ENCODE data around the gene ITGB7. TPM values are rescaled to one million over a fixed set of nuclear protein-coding genes. Genes with fewer than 3 reads are reported as not detected.

ITGB7 gene
- total RNA-seq, 4 donors from 2014 or later = 2.9 to 29.1 (median 6.8) TPM

DNA sequence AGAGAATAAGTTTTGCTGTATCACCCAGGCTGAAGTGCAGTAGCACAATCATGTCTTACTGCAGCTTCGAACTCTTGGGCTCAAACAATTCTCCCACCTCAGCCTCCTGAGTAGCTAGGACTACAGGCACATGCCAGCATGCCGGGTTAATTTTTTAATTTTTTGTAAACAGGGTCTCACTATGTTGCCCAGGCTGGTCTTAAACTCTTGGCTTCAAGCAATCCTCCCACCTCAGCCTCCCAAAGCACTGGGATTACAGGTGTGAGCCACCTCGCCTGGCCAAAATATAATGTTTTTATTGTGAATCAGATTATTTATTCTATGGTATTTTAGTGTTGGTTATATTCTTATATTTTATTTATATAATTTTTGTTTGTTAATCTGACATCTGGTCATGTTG, 30.3 kb downstream of the ITGB7 start:
- H3K9me3 ChIP-seq = no peaks in the 10 kb centered on the region
- H3K4me3 ChIP-seq = no peak overlapping the region
- H3K36me3 ChIP-seq = peaks cover 1% of the 10 kb centered on the region
- DNase-seq (ENCODE audit: low spot score in 2 of 2) = peak in 1 of 2 donors; percentile 1
- TF ChIP-seq POLR2AphosphoS5 (IDR thresholded peaks at IDR 0.05) (no peak), EP300 (IDR thresholded peaks at IDR 0.05) (no peak), POLR2A (IDR thresholded peaks at IDR 0.05) (no peak)
- TF ChIP-seq, protein P1, sequence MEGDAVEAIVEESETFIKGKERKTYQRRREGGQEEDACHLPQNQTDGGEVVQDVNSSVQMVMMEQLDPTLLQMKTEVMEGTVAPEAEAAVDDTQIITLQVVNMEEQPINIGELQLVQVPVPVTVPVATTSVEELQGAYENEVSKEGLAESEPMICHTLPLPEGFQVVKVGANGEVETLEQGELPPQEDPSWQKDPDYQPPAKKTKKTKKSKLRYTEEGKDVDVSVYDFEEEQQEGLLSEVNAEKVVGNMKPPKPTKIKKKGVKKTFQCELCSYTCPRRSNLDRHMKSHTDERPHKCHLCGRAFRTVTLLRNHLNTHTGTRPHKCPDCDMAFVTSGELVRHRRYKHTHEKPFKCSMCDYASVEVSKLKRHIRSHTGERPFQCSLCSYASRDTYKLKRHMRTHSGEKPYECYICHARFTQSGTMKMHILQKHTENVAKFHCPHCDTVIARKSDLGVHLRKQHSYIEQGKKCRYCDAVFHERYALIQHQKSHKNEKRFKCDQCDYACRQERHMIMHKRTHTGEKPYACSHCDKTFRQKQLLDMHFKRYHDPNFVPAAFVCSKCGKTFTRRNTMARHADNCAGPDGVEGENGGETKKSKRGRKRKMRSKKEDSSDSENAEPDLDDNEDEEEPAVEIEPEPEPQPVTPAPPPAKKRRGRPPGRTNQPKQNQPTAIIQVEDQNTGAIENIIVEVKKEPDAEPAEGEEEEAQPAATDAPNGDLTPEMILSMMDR (IDR thresholded peaks at IDR 0.05) = no peak
- H3K4me1 ChIP-seq = peaks cover 22% of the 10 kb centered on the region
- WGBS = 94% methylated on average over 3 of the region's 3 CpGs
- H3K27me3 ChIP-seq = no peaks in the 10 kb centered on the region
- H3K27ac ChIP-seq = no peak overlapping the region

GRCh38 chr12:53174881-53175491, 32.1 kb downstream of the ITGB7 start:
- Histone ChIP-seq H3K27me3 (no peaks in the 10 kb centered on the region), H3K4me1 (peaks cover 13% of the 10 kb centered on the region), H3K4me3 (no peak overlapping the region), H3K9me3 (no peaks in the 10 kb centered on the region), H3K36me3 (peaks cover 16% of the 10 kb centered on the region), H3K27ac (no peak overlapping the region)
- TF ChIP-seq POLR2AphosphoS5 (IDR thresholded peaks at IDR 0.05) = no peak
- no peak for DNase-seq (ENCODE audit: low spot score in 2 of 2)
- WGBS = 76% methylated on average over 4 of the region's 4 CpGs

GRCh38 chr12:53173085-53173715, 33.9 kb downstream of the ITGB7 start:
- H3K4me3 ChIP-seq = no peak overlapping the region
- TF ChIP-seq, protein P1 (IDR thresholded peaks at IDR 0.05) = no peak
- TF ChIP-seq EP300 (IDR thresholded peaks at IDR 0.05) (no peak), POLR2A (IDR thresholded peaks at IDR 0.05) (no peak)
- DNase-seq (ENCODE audit: low spot score in 2 of 2) = no peak
- H3K4me1 ChIP-seq = peaks cover 4% of the 10 kb centered on the region
- no peaks in the 10 kb centered on the region for H3K9me3 ChIP-seq
- H3K36me3 ChIP-seq = peaks cover 21% of the 10 kb centered on the region
- H3K27me3 ChIP-seq = no peaks in the 10 kb centered on the region
- 85% methylated on average over 10 of the region's 10 CpGs for WGBS
- no peak overlapping the region for H3K27ac ChIP-seq

GRCh38 chr12:53172352-53172751, 34.7 kb downstream of the ITGB7 start:
- no peak for DNase-seq (ENCODE audit: low spot score in 2 of 2)

GRCh38 chr12:53171725-53172329, 35.2 kb downstream of the ITGB7 start:
- Histone ChIP-seq H3K36me3 (peaks cover 21% of the 10 kb centered on the region), H3K27me3 (no peaks in the 10 kb centered on the region), H3K9me3 (no peaks in the 10 kb centered on the region), H3K4me1 (peaks cover 4% of the 10 kb centered on the region), H3K4me3 (no peak overlapping the region), H3K27ac (no peak overlapping the region)
- 48% methylated on average over 10 of the region's 10 CpGs for WGBS
- no peak for DNase-seq (ENCODE audit: low spot score in 2 of 2)
- TF ChIP-seq POLR2A (IDR thresholded peaks at IDR 0.05) (no peak), POLR2AphosphoS5 (IDR thresholded peaks at IDR 0.05) (no peak), EP300 (IDR thresholded peaks at IDR 0.05) (no peak)
- TF ChIP-seq, protein P1 (IDR thresholded peaks at IDR 0.05) = no peak

More at GRCh38 chr12:53172352-53172751, 34.7 kb downstream of the ITGB7 start:
- peaks cover 21% of the 10 kb centered on the region for H3K36me3 ChIP-seq
- no peak for TF ChIP-seq POLR2A (IDR thresholded peaks at IDR 0.05)
- TF ChIP-seq EP300 (IDR thresholded peaks at IDR 0.05) = no peak
- TF ChIP-seq POLR2AphosphoS5 (IDR thresholded peaks at IDR 0.05) = no peak
- TF ChIP-seq, protein P1 (IDR thresholded peaks at IDR 0.05) = no peak
- no peaks in the 10 kb centered on the region for H3K9me3 ChIP-seq
- no peak overlapping the region for H3K4me3 ChIP-seq
- no peaks in the 10 kb centered on the region for H3K27me3 ChIP-seq
- no peak overlapping the region for H3K27ac ChIP-seq
- WGBS = 79% methylated on average over 11 of the region's 11 CpGs
- H3K4me1 ChIP-seq = peaks cover 4% of the 10 kb centered on the region
